Measurements from ENCODE around the gene THADA. TPM values are rescaled to one million over a fixed set of nuclear protein-coding genes. Genes with fewer than 3 reads are reported as not detected.

THADA gene
- total and polyA plus RNA-seq, 10 donors: 14.2 to 51.3 (median 40.0) TPM

- Histone ChIP-seq H3K27ac (peak overlapping the region; percentile 93 to 100 (median 99)), H3K9me3 (no peaks in the 10 kb centered on the region), H3K4me1 (peaks cover 24 to 67% (median 52%) of the 10 kb centered on the region in 6 donors), H3K4me3 (peak overlapping the region in 2 of 8 donors; percentile 94 to 95), H3K36me3 (peaks cover 0 to 47% (median 20%) of the 10 kb centered on the region in 6 donors), H3K27me3 (replicated peaks in 1 of 7) (no peaks in the 10 kb centered on the region)
- intact Hi-C loops (cut with DNase I; ENCODE audit: low total_unique reads): loop anchor here (5.0 to 10.0 kb wide), 2 partner anchors 254 to 277 kb away; no protein-coding TSS in a partner anchor
- DNase-seq: peak; percentile 53
- TF ChIP-seq, protein P1, sequence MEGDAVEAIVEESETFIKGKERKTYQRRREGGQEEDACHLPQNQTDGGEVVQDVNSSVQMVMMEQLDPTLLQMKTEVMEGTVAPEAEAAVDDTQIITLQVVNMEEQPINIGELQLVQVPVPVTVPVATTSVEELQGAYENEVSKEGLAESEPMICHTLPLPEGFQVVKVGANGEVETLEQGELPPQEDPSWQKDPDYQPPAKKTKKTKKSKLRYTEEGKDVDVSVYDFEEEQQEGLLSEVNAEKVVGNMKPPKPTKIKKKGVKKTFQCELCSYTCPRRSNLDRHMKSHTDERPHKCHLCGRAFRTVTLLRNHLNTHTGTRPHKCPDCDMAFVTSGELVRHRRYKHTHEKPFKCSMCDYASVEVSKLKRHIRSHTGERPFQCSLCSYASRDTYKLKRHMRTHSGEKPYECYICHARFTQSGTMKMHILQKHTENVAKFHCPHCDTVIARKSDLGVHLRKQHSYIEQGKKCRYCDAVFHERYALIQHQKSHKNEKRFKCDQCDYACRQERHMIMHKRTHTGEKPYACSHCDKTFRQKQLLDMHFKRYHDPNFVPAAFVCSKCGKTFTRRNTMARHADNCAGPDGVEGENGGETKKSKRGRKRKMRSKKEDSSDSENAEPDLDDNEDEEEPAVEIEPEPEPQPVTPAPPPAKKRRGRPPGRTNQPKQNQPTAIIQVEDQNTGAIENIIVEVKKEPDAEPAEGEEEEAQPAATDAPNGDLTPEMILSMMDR (IDR thresholded peaks at IDR 0.05 in 8 of 11, conservative IDR thresholded peaks at IDR 0.05 in 3 of 11): no peak
- no peak for TF ChIP-seq POLR2AphosphoS5 (IDR thresholded peaks at IDR 0.05)
- TF ChIP-seq POLR2A (IDR thresholded peaks at IDR 0.05): no peak
- 24 to 37% (median 29%) methylated on average over 6 of the region's 6 CpGs for WGBS, 5 donors
These were observed 366.8 kb downstream of the THADA start for GRCh38 chr2:43228756-43229659.

DNA sequence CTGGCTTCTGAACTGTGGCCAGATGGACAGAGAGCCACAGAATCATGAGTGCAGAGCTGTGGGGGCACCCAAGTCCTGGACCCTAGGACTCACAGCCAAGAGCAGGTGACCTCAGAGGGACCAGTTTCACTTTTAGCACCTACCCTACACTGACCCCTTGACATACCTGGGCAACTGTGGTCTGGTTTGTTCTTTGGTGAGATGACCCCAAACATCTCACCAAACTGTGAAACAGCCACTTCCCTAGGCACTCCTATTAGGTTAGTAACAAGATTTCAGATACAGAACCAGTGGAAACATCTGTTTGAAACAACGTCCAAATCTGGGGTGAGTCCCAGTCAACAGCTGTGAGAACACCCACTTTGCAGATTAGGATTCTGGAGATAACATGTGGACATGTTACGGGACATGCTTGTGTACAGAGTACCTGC lies 367.5 kb downstream of the THADA start:
- Histone ChIP-seq H3K4me3 (peak overlapping the region in 5 of 8 donors; percentile 73 to 99 (median 94)), H3K36me3 (peaks cover 0 to 54% (median 23%) of the 10 kb centered on the region in 6 donors), H3K4me1 (peaks cover 24 to 63% (median 50%) of the 10 kb centered on the region in 6 donors), H3K9me3 (no peaks in the 10 kb centered on the region), H3K27me3 (replicated peaks in 1 of 7) (no peaks in the 10 kb centered on the region), H3K27ac (peak overlapping the region; percentile 93 to 100 (median 99))
- TF ChIP-seq POLR2A (IDR thresholded peaks at IDR 0.05): no peak
- TF ChIP-seq, protein P1 (IDR thresholded peaks at IDR 0.05 in 8 of 11, conservative IDR thresholded peaks at IDR 0.05 in 3 of 11): no peak
- TF ChIP-seq POLR2AphosphoS5 (IDR thresholded peaks at IDR 0.05): no peak
- 32 to 45% (median 40%) methylated on average over 2 of the region's 2 CpGs for WGBS, 5 donors
- peak; percentile 67 for DNase-seq
- intact Hi-C loops (cut with DNase I; ENCODE audit: low total_unique reads): loop anchor here (5.0 to 10.0 kb wide), 2 partner anchors 254 to 276 kb away; no protein-coding TSS in a partner anchor

DNA sequence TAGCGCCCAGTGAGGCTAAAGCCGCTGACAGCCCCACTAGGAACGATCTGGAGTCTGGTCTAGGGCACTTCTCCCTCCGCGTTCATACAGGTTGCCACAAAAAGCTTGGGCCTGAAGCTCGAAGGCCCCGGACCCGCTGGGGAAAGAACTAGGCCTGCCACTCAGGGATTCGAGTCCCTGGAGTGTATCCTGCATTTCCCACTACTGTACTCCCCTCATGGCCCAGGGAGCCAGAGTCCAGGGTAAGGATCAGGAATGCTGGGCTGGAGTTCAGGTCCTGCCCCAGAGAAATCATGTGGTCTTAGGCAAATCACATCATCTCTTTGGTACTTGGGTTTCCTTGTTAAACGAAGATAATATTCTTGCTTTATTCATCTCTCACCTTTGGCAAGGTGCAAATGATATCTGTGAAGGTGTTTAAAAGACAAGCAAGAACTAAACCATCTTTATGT lies 368.0 kb downstream of the THADA start:
- H3K27ac ChIP-seq: peak overlapping the region; percentile 93 to 100 (median 99)
- peak in 1 of 3 donors; percentile 39 for TF ChIP-seq POLR2AphosphoS5 (IDR thresholded peaks at IDR 0.05)
- no peak for TF ChIP-seq POLR2A (IDR thresholded peaks at IDR 0.05)
- TF ChIP-seq, protein P1 (IDR thresholded peaks at IDR 0.05 in 8 of 11, conservative IDR thresholded peaks at IDR 0.05 in 3 of 11): peak in 5 of 11 experiments; percentile 4 to 67 (median 45)
- H3K9me3 ChIP-seq: no peaks in the 10 kb centered on the region
- peaks cover 0 to 58% (median 28%) of the 10 kb centered on the region in 6 donors for H3K36me3 ChIP-seq
- DNase-seq: no peak
- no peaks in the 10 kb centered on the region for H3K27me3 ChIP-seq (replicated peaks in 1 of 7)
- 2 to 17% (median 3%) methylated on average over 4 to 10 of the region's 10 CpGs for WGBS, 5 donors
- intact Hi-C loops (cut with DNase I; ENCODE audit: low total_unique reads): loop anchor here (5.0 to 10.0 kb wide), 2 partner anchors 253 to 276 kb away; no protein-coding TSS in a partner anchor
- peak overlapping the region; percentile 64 to 99 (median 90) for H3K4me3 ChIP-seq
- peaks cover 24 to 63% (median 51%) of the 10 kb centered on the region in 6 donors for H3K4me1 ChIP-seq
